GM18498 (cell line): ENCODE measurements around the gene GNB4.

Experiments used
- ATAC-seq: cut with Tn5 transposase; IDR thresholded peaks from one replicate; pipeline ENCODE4 v1.9.1; 2021; ENCODE audit warnings: mild to moderate bottlenecking, moderate library complexity; ENCODE audit not compliant: unreplicated experiment

GNB4 gene

GRCh38 chr3:179451265-179452175, at the start of gene GNB4:
TSS of gene GNB4 (minus strand) at chr3:179451470. CDS start at chr3:179426200, 25,270 bp downstream.
- ATAC-seq = peak; percentile 83

DNA sequence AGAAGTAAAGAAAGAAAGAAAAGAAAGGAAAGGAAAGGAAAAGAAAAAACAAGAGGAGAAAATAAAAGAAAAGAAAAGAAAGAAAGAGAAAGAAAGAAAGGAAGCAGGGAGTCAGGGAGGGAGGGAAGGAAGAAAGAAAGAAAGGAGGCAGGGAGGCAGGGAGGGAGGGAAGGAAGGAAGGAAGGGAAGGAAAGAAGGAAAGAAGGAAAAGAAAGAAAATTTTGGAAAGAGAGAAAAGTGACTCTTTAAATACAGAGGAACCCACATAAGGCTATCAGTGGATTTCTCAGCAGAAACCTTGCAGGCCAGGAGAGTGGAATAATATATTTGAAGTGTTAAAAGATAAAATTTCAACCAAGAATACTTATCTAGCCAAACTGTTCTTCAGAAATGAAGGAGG, 44.2 kb upstream of the GNB4 start:
- no peak for ATAC-seq

- ATAC-seq = no peak
Measured at GRCh38 chr3:179493260-179493659, 42.0 kb upstream of the GNB4 start.

GRCh38 chr3:179488213-179488612, 36.9 kb upstream of the GNB4 start:
- no peak for ATAC-seq

- no peak for ATAC-seq
Measured at GRCh38 chr3:179486806-179487205, 35.5 kb upstream of the GNB4 start.

GRCh38 chr3:179482857-179483256, 31.6 kb upstream of the GNB4 start:
- ATAC-seq = no peak

DNA sequence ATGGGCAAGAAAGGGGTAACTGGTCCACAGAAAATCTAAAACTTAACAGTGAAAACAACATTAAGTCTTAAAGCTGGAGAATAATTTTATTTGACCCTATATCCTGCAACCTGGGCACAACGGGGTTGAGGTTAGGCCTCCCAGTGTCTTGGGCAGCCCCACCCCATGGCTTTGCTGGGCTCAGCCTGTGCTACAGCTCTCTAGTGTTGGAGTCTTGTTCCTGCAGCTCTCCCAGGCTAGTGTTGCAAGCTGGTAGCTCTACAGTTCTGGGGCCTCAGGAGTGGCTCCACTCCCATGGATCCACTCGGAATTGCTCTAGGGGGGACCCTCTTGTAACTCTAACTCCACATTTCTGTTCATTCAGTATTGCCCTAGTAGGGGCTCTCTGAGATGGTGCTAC, 24.9 kb upstream of the GNB4 start:
- no peak for ATAC-seq

- ATAC-seq = no peak
Measured at GRCh38 chr3:179474480-179474879, 23.2 kb upstream of the GNB4 start.

DNA sequence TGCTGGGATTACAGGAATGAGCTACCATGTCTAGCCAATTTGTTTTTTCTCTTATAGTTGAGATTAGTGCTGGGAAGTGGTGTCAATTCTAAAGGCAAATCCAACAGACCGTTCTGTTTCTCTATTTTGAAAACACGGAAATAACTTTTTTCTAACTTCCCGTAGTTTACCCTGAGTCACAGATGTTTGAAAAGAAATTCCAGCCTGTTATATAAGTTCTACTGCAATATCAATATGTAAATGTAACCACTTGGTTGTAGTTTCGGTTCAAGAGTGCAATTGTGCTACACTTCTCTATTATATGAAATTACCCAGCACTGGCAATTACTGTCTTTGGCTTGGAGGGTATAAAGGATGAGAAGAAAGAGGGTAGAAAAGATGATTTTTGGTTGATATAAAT, 22.3 kb upstream of the GNB4 start:
- no peak for ATAC-seq

DNA sequence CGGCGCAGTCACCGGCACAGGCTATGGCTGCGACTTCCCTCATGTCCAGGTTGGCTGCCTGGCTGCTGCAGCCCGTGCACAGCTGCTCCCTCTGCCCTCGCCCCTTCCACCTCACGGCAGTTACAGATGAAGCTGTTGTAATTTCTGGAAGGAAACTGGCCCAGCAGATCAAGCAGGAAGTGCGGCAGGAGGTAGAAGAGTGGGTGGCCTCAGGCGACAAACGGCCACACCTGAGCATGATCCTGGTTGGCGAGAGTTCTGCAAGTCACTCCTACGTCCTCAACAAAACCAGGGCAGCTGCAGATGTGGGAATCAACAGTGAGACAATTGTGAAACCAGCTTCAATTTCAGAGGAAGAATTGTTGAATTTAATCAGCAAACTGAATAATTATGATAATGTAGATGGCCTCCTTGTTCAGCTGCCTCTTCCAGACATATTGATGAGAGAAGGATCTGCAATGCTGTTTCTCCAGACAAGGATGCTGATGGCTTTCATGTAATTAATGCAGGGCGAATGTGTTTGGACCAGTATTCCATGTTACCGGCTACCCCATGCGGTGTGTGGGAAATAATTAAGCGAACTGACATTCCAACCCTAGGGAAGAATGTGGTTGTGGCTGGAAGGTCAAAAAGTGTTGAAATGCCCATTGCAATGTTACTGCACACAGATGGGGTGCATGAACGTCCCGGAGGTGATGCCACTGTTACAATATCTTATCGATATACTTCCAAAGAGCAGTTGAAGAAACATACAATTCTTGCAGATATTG, 13.2 kb upstream of the GNB4 start:
- ATAC-seq = peak; percentile 51

- no peak for ATAC-seq
Measured at GRCh38 chr3:179463319-179463718, 12.0 kb upstream of the GNB4 start.

- ATAC-seq = no peak
Measured at GRCh38 chr3:179460260-179460659, 9.0 kb upstream of the GNB4 start.

GRCh38 chr3:179455954-179456353, 4.7 kb upstream of the GNB4 start:
- ATAC-seq = no peak

- no peak for ATAC-seq
Measured at GRCh38 chr3:179454887-179455286, 3.6 kb upstream of the GNB4 start.

DNA sequence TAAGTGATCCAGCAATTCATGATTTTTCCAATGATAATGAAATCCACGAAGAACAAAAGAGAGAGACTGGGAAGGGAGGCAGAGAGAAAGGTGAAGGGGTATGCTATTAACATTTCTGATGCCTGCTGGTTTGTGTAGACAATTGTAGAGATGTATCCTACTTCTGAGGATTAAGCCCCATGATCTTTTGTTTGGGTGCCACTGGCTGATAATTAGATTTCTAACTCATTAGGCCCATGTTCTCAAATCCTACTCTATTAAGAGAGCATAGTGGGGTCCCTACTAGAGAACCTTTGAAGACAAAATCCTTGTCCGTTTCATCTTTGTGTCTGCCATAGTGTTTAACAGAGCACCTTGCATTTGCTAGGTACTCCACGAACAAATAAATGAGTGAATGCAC, 2.7 kb upstream of the GNB4 start:
- ATAC-seq = no peak

DNA sequence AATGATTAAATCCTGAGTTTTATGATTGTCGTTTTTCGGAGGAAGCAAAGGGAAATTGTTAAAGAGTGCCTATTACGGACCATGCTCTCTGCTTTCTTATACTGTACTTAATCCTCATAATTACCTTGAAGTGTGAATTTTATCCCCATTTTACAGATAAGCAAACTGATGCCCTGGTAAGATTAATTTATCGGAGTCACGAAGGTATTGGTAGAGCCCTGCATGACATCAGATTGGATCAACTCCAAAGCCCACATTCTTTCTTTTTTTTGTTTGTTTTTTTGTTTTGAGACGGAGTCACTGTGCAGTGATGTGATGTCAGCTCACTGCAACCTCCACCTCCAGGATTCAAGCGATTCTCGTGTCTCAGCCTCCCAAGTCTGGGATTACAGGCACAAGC, 1.6 kb upstream of the GNB4 start:
- no peak for ATAC-seq

GRCh38 chr3:179452176-179452564, 900 bp upstream of the GNB4 start:
- no peak for ATAC-seq

DNA sequence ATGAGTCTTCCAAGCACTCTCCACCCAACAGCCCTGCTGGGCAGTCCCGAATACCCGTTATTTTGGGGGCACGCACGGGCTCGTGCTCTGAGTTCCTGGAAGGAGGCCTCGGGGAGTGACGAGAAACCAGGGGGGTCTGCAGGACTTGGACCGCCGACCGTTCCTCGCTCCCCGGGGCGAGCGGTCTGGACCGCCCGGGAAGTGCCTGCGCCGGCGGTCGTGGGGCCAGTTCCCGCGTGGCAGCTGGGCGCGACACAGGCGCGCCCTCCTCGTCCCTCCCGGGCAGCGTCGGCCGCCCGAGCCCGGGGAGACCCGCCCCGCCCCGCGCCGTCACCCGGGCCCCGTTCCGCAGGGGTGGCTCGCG, 387 bp downstream of the GNB4 start:
- ATAC-seq = peak; percentile 30

GRCh38 chr3:179450261-179450701, 989 bp downstream of the GNB4 start:
- no peak for ATAC-seq

GRCh38 chr3:179449636-179450035, 1.6 kb downstream of the GNB4 start:
- no peak for ATAC-seq

GRCh38 chr3:179447251-179447650, 4.0 kb downstream of the GNB4 start:
- ATAC-seq = no peak

DNA sequence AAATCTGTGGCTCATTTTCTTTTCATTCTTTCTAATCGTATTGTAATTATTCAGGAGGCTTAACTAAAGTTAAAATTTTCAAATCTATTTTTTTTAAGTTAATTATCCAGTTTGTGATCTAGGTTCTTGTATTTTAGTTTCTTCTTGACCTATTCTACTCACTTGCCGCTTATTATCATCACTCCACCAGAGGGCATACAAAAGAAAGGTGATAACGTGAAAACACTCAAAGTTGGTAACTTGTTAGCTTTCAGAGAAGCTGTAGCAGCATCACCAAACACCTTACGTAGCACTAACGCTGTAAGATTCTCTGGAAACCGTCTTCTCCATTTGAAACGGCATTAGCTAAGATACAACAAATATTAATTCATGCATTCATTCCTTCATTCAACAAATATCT, 4.8 kb downstream of the GNB4 start:
- no peak for ATAC-seq
